RWPE2 (cell line): ENCODE results near the gene DGKI.

ENCODE experiments used
- ATAC-seq: fragments of 200-7000 bp; cut with Tn5 transposase; 3 replicates; pipeline ENCODE4 v1.9.1; 2021; ENCODE audit warnings: low read depth
- DNase-seq: peaks from one replicate; pipeline ENCODE4 v3.0.0-alpha.2; 2020; ENCODE audit warnings: low spot score
- H3K27ac ChIP-seq: fragments of 450-650 bp; 2 replicates; pipeline ENCODE4 v1.5.1; 2017; ENCODE audit warnings: mild to moderate bottlenecking; ENCODE audit not compliant: poor library complexity, severe bottlenecking
- H3K27me3 ChIP-seq: fragments of 250-450 bp; sonication (Bioruptor Pico); 2 replicates; pipeline ENCODE4 v1.5.1; 2021; ENCODE audit warnings: mild to moderate bottlenecking, moderate library complexity; ENCODE audit not compliant: insufficient read depth, poor library complexity, severe bottlenecking
- H3K36me3 ChIP-seq: fragments of 250-450 bp; sonication (Bioruptor Pico); 2 replicates; pipeline ENCODE4 v1.5.1; 2020; ENCODE audit warnings: low read depth, mild to moderate bottlenecking, moderate library complexity
- H3K4me1 ChIP-seq: fragments of 250-450 bp; sonication (Bioruptor Pico); 2 replicates; pipeline ENCODE4 v1.5.1; 2021; ENCODE audit warnings: mild to moderate bottlenecking, moderate library complexity; ENCODE audit not compliant: insufficient read depth, poor library complexity, severe bottlenecking
- H3K4me3 ChIP-seq: fragments of 250-450 bp; sonication (Bioruptor Pico); 2 replicates; pipeline ENCODE4 v1.5.1; 2021; ENCODE audit warnings: mild to moderate bottlenecking, moderate library complexity; ENCODE audit not compliant: severe bottlenecking
- H3K9me3 ChIP-seq: fragments of 250-450 bp; sonication (Bioruptor Pico); 2 replicates; pipeline ENCODE4 v1.5.1; 2021; ENCODE audit warnings: mild to moderate bottlenecking, moderate library complexity; ENCODE audit not compliant: severe bottlenecking
- TF ChIP-seq, protein P1 (sequence below): fragments of 450-650 bp; IDR thresholded peaks from one replicate; pipeline ENCODE4 v1.5.1; 2017; ENCODE audit warnings: mild to moderate bottlenecking, moderate library complexity; ENCODE audit not compliant: poor library complexity, severe bottlenecking

DGKI gene

DNA sequence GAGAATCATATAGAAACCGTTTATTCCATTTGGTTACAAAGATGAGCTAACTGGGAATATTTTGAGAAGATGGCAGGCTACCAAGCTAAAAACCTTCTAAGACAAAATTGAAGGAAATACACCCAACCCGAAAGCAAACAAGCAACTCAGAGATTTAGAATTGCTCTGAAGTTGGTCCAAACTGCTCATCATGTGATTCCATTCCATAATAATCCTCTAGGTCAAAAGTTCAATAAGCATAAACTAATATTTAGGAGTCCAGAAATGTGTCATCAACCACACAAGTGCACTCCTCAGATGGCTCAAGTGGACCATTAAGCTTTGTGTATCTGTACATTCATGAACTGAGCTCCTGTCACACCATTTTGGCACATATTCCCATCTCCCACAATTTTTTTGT, 28.7 kb downstream of the DGKI start:
- H3K4me3 ChIP-seq = no peak overlapping the region
- no peaks in the 10 kb centered on the region for H3K36me3 ChIP-seq
- TF ChIP-seq, protein P1, sequence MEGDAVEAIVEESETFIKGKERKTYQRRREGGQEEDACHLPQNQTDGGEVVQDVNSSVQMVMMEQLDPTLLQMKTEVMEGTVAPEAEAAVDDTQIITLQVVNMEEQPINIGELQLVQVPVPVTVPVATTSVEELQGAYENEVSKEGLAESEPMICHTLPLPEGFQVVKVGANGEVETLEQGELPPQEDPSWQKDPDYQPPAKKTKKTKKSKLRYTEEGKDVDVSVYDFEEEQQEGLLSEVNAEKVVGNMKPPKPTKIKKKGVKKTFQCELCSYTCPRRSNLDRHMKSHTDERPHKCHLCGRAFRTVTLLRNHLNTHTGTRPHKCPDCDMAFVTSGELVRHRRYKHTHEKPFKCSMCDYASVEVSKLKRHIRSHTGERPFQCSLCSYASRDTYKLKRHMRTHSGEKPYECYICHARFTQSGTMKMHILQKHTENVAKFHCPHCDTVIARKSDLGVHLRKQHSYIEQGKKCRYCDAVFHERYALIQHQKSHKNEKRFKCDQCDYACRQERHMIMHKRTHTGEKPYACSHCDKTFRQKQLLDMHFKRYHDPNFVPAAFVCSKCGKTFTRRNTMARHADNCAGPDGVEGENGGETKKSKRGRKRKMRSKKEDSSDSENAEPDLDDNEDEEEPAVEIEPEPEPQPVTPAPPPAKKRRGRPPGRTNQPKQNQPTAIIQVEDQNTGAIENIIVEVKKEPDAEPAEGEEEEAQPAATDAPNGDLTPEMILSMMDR = no peak
- H3K4me1 ChIP-seq = no peaks in the 10 kb centered on the region
- H3K9me3 ChIP-seq = no peaks in the 10 kb centered on the region
- H3K27ac ChIP-seq = no peak overlapping the region
- no peak for DNase-seq
- ATAC-seq = no peak
- H3K27me3 ChIP-seq = no peaks in the 10 kb centered on the region

DNA sequence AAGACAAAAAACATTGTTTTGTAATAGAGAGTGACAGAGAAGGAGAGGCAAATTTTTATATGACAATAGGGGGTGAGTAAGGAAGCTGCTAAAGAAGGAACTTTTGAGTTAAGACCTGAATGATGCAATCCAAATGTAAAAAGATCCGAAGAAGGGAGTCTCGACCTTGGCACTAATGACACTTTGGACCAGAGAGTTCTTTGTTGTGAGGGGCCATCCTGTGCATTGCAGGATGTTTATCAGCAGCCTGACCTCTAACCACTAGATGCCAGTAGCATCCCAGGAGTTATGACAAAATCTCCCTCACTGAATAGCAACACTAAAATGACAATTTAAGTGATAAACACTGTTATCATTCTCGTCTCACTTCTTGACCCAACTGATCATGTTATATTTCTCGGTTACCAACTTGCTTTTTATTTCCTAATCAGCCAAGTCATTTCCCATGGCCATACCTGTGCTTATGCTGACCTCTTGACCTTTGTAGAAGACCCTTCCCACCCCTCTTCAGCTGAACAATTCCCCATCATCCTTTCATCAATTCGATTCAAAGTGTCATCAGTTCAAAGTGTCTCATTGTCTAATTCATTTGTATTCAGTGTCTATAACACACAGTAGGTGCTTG, 30.0 kb downstream of the DGKI start:
- Histone ChIP-seq H3K27ac (no peak overlapping the region), H3K4me3 (no peak overlapping the region), H3K4me1 (no peaks in the 10 kb centered on the region), H3K27me3 (no peaks in the 10 kb centered on the region), H3K36me3 (no peaks in the 10 kb centered on the region), H3K9me3 (no peaks in the 10 kb centered on the region)
- ATAC-seq = no peak
- TF ChIP-seq, protein P1 = peak; percentile 36
- no peak for DNase-seq

DNA sequence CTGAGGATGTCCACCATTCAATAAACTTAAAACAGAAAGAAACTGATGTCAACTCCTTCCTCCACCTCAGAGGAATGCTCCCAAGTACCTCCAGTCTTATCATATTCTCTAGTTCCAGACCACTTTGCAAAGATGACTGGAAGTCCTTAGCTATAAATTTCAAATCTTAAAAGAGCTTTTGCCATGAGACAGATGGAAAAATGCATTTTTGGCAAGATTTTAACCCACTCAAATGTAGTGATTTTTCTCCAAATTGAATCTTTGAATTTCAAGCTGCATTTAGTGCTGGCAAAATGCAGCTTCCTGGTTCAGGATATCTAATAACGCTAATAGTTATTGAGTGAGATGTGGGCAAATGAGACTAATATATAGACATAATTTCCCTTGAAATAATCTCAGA, 33.2 kb downstream of the DGKI start:
- DNase-seq (no peak), ATAC-seq (no peak)
- Histone ChIP-seq H3K27me3 (no peaks in the 10 kb centered on the region), H3K4me1 (no peaks in the 10 kb centered on the region), H3K9me3 (no peaks in the 10 kb centered on the region), H3K36me3 (no peaks in the 10 kb centered on the region), H3K27ac (no peak overlapping the region), H3K4me3 (no peak overlapping the region)
- TF ChIP-seq, protein P1 = no peak

DNA sequence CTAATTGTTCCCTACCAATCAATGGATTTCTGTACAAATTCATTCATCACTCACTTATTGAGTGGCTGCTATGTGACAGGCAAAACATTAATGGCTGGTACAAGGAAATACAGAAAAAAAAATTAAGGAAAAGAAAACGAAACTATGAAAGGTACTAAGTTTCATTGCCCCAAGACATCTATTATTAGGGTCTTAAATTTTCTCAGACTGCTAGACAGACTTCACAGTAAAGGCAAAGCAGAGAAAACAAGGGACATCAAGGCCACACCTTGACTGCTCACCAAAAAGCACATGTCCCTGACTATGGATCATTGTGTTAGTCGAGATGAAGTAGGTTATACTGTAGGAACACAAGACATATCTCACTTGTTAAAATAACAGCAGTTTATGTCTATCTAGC, 36.5 kb downstream of the DGKI start:
- no peak overlapping the region for H3K27ac ChIP-seq
- no peaks in the 10 kb centered on the region for H3K27me3 ChIP-seq
- no peak for DNase-seq
- TF ChIP-seq, protein P1 = no peak
- no peak overlapping the region for H3K4me3 ChIP-seq
- no peaks in the 10 kb centered on the region for H3K36me3 ChIP-seq
- H3K4me1 ChIP-seq = no peaks in the 10 kb centered on the region
- H3K9me3 ChIP-seq = no peaks in the 10 kb centered on the region
- no peak for ATAC-seq

DNA sequence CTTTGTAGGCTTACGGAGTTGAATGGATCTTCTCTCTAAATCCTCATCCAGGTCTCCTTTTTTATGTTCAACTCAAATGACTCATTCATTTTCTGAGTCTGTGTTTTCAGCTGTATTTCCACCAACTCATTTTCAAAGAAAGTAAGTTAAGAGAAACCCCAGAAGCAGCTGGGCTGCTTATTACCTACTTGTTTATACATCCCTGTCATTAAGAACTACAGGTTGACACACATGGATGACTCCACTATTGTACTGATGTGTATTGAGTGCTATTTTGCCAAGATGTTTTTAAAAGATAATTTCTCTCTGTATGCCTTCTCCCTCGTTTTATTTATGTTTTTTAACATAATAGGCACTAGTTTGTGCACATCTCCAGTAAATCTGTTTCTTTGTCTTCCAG, 41.9 kb downstream of the DGKI start:
- no peak for ATAC-seq
- TF ChIP-seq, protein P1 = no peak
- H3K27ac ChIP-seq = no peak overlapping the region
- H3K9me3 ChIP-seq = no peaks in the 10 kb centered on the region
- H3K4me1 ChIP-seq = no peaks in the 10 kb centered on the region
- H3K27me3 ChIP-seq = no peaks in the 10 kb centered on the region
- no peak for DNase-seq
- no peak overlapping the region for H3K4me3 ChIP-seq
- no peaks in the 10 kb centered on the region for H3K36me3 ChIP-seq
